A673 (cell line): ENCODE results near the gene GGT5.

Experiments
- CTCF ChIP-seq: fragments of 300-800, 200-600 bp; sonication (generic); conservative IDR thresholded peaks from 2 replicates; pipeline ENCODE4 v1.5.1; 2017; ENCODE audit warnings: low read depth, mild to moderate bottlenecking, antibody characterized with exemption, low read length, moderate library complexity, mixed read lengths
- EZH2 ChIP-seq: fragments of 200-600 bp; sonication (generic); IDR thresholded peaks from 2 replicates; pipeline ENCODE4 v1.6.1; 2017; ENCODE audit warnings: borderline replicate concordance, low read depth, mild to moderate bottlenecking, mixed read lengths, antibody characterized with exemption, low read length; ENCODE audit not compliant: poor library complexity, severe bottlenecking

DNA sequence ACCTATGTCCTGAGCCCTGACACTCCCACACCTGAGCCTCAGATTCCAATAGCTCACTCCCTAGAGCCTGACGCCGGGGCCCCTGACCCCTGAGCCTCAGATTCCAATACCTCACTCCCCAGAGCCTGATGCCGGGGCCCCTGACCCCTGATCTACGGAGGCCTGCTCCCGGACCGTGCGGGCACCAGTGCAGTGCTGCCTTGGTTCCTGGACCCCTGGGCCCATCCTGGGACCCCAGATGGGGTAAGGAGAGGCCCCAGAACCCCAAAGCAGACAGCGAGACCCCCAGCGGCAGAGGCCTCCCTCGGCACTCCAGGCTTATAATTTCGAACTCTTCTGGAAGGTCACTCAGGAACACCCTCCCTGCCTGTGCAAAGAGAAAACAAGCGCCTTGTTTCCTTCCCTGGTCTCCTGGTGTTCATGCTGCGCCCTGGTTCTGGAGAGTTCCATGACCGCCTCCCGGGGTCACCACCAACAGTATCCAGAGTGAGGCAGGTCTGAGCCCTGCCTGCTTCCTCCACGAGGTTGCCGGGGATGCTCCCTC lies 56.1 kb downstream of the GGT5 start:
- no peak for TF ChIP-seq EZH2
- no peak for TF ChIP-seq CTCF
